SK-N-SH treated with all-trans-retinoic acid at 6 μM for 48 hours (cell line): Measurements from ENCODE around the gene ALKBH5.

ENCODE experiments used
- ATAC-seq: fragments of 200-7000 bp; cut with Tn5 transposase; 3 replicates; pipeline ENCODE4 v1.9.1; 2020; ENCODE audit warnings: mild to moderate bottlenecking, moderate library complexity
- ARNTL ChIP-seq: fragments of 450-650 bp; formaldehyde crosslinking; IDR thresholded peaks from 2 replicates; pipeline ENCODE4 v1.5.0; 2020; ENCODE audit warnings: low read depth, mild to moderate bottlenecking, moderate library complexity, borderline replicate concordance
- CREB5 ChIP-seq: fragments of 250-450 bp; sonication (Bioruptor Pico); IDR thresholded peaks from 2 replicates; pipeline ENCODE4 v1.5.1; 2020; ENCODE audit warnings: low read depth, mild to moderate bottlenecking, moderate library complexity
- CSDC2 ChIP-seq: fragments of 250-450 bp; sonication (Bioruptor Pico); IDR thresholded peaks from 2 replicates; pipeline ENCODE4 v1.5.0; 2020; ENCODE audit warnings: mild to moderate bottlenecking, moderate library complexity
- CSRNP3 ChIP-seq: fragments of 250-450 bp; sonication (Bioruptor Pico); IDR thresholded peaks from 2 replicates; pipeline ENCODE4 v1.5.1; 2021; ENCODE audit warnings: mild to moderate bottlenecking, moderate library complexity
- ESRRG ChIP-seq: fragments of 250-450 bp; sonication (Bioruptor Pico); IDR thresholded peaks from 2 replicates; pipeline ENCODE4 v1.6.1; 2021; ENCODE audit warnings: mild to moderate bottlenecking
- ISL1 ChIP-seq: fragments of 250-450 bp; sonication (Bioruptor Pico); IDR thresholded peaks from 2 replicates; pipeline ENCODE4 v2.1.2; 2022; ENCODE audit warnings: mild to moderate bottlenecking, moderate library complexity
- PATZ1 ChIP-seq: fragments of 250-450 bp; sonication (Bioruptor Pico); IDR thresholded peaks from 2 replicates; pipeline ENCODE4 v1.8.0; 2020; ENCODE audit warnings: mild to moderate bottlenecking, moderate library complexity, borderline replicate concordance
- POU6F1 ChIP-seq: fragments of 250-450 bp; sonication (Bioruptor Pico); IDR thresholded peaks from 2 replicates; pipeline ENCODE4 v1.8.0; 2021; ENCODE audit warnings: low read depth, mild to moderate bottlenecking, moderate library complexity, borderline replicate concordance
- PPARA ChIP-seq: fragments of 250-450 bp; sonication (Bioruptor Pico); IDR thresholded peaks from 2 replicates; pipeline ENCODE4 v1.5.0; 2020; ENCODE audit warnings: mild to moderate bottlenecking, borderline replicate concordance
- RARB ChIP-seq: fragments of 250-450 bp; sonication (Bioruptor Pico); IDR thresholded peaks from 2 replicates; pipeline ENCODE4 v1.8.0; 2021; ENCODE audit warnings: mild to moderate bottlenecking, moderate library complexity
- SNAI2 ChIP-seq: fragments of 250-450 bp; sonication (Bioruptor Pico); IDR thresholded peaks from 2 replicates; pipeline ENCODE4 v1.5.0; 2020; ENCODE audit warnings: mild to moderate bottlenecking, moderate library complexity
- ZC3H10 ChIP-seq: fragments of 250-450 bp; sonication (Bioruptor Pico); IDR thresholded peaks from 2 replicates; pipeline ENCODE4 v1.5.1; 2021; ENCODE audit warnings: mild to moderate bottlenecking, moderate library complexity
- ZFP3 ChIP-seq: fragments of 250-450 bp; sonication (Bioruptor Pico); IDR thresholded peaks from 2 replicates; pipeline ENCODE4 v1.5.0; 2020; ENCODE audit warnings: mild to moderate bottlenecking, moderate library complexity
- ZFP30 ChIP-seq: fragments of 450-650 bp; formaldehyde crosslinking; IDR thresholded peaks from 2 replicates; pipeline ENCODE4 v1.5.0; 2022; ENCODE audit warnings: mild to moderate bottlenecking, moderate library complexity
- ZNF8 ChIP-seq: fragments of 450-650 bp; formaldehyde crosslinking; IDR thresholded peaks from 2 replicates; pipeline ENCODE4 v1.5.0; 2020; ENCODE audit warnings: mild to moderate bottlenecking, moderate library complexity

ALKBH5 gene

GRCh38 chr17:18182110-18182977 is 1.3 kb upstream of the ALKBH5 start:
- ATAC-seq = no peak

GRCh38 chr17:18182978-18183333 is 672 bp upstream of the ALKBH5 start:
- no peak for TF ChIP-seq ZFP30 (CRISPR knock-in tag)
- peak; percentile 29; the same call in 1 of the 2 replicates for TF ChIP-seq PATZ1 (CRISPR knock-in tag)
- peak; percentile 53 for ATAC-seq

More at GRCh38 chr17:18182110-18182977, 1.3 kb upstream of the ALKBH5 start:
- no peak for TF ChIP-seq PPARA (CRISPR knock-in tag)
- no peak for TF ChIP-seq ZNF8
- TF ChIP-seq CREB5 (CRISPR knock-in tag) = no peak
- no peak for TF ChIP-seq ESRRG (CRISPR knock-in tag)
- TF ChIP-seq ISL1 (CRISPR knock-in tag) = no peak
- TF ChIP-seq POU6F1 (CRISPR knock-in tag) = no peak
- TF ChIP-seq PATZ1 (CRISPR knock-in tag) = no peak
- TF ChIP-seq ARNTL = no peak
- no peak for TF ChIP-seq CSRNP3 (CRISPR knock-in tag)
- no peak for TF ChIP-seq RARB (CRISPR knock-in tag)
- TF ChIP-seq SNAI2 (CRISPR knock-in tag) = no peak
- TF ChIP-seq ZFP3 = no peak
- no peak for TF ChIP-seq CSDC2 (CRISPR knock-in tag)
- no peak for TF ChIP-seq ZFP30 (CRISPR knock-in tag)
- TF ChIP-seq ZC3H10 (CRISPR knock-in tag) = no peak

GRCh38 chr17:18184143-18185031 is 759 bp downstream of the ALKBH5 start:
- ATAC-seq = no peak

More at GRCh38 chr17:18184143-18185031, 759 bp downstream of the ALKBH5 start:
- no peak for TF ChIP-seq POU6F1 (CRISPR knock-in tag)
- TF ChIP-seq ZNF8 = no peak
- no peak for TF ChIP-seq PPARA (CRISPR knock-in tag)
- TF ChIP-seq ARNTL = no peak
- TF ChIP-seq CSDC2 (CRISPR knock-in tag) = no peak
- TF ChIP-seq ESRRG (CRISPR knock-in tag) = no peak
